Measurements from ENCODE around the gene AHCYL2.

The AHCYL2 gene

GRCh38 chr7:129452589-129453231, 227.9 kb downstream of the AHCYL2 start:
- Mint-ChIP-seq H3K9me3 (ENCODE audit: low read depth) (peaks cover 5% of the 10 kb centered on the region), H3K4me3 (no peak overlapping the region), H3K36me3 (peaks cover 13% of the 10 kb centered on the region), H3K4me1 (ENCODE audit: low read depth) (no peaks in the 10 kb centered on the region), H3K27ac (no peak overlapping the region), H3K27me3 (no peaks in the 10 kb centered on the region)

- peaks cover 5% of the 10 kb centered on the region for H3K9me3 Mint-ChIP-seq (ENCODE audit: low read depth)
- H3K4me3 Mint-ChIP-seq, result no peak overlapping the region
- H3K36me3 Mint-ChIP-seq, result peaks cover 9% of the 10 kb centered on the region
- no peaks in the 10 kb centered on the region for H3K27me3 Mint-ChIP-seq
- no peaks in the 10 kb centered on the region for H3K4me1 Mint-ChIP-seq (ENCODE audit: low read depth)
- H3K27ac Mint-ChIP-seq, result no peak overlapping the region
Observed at GRCh38 chr7:129453510-129454248, 228.8 kb downstream of the AHCYL2 start.

GRCh38 chr7:129454249-129454551, 229.4 kb downstream of the AHCYL2 start:
- H3K4me3 Mint-ChIP-seq, result no peak overlapping the region
- H3K36me3 Mint-ChIP-seq, result peaks cover 5% of the 10 kb centered on the region
- H3K4me1 Mint-ChIP-seq (ENCODE audit: low read depth), result no peaks in the 10 kb centered on the region
- H3K9me3 Mint-ChIP-seq (ENCODE audit: low read depth), result peaks cover under 1% of the 10 kb centered on the region
- H3K27me3 Mint-ChIP-seq, result no peaks in the 10 kb centered on the region
- H3K27ac Mint-ChIP-seq, result no peak overlapping the region

GRCh38 chr7:129456421-129456820, 231.6 kb downstream of the AHCYL2 start:
- Mint-ChIP-seq H3K36me3 (no peaks in the 10 kb centered on the region), H3K27me3 (no peaks in the 10 kb centered on the region), H3K4me1 (ENCODE audit: low read depth) (no peaks in the 10 kb centered on the region)

GRCh38 chr7:129457101-129457500, 232.3 kb downstream of the AHCYL2 start:
- Mint-ChIP-seq H3K27me3 (no peaks in the 10 kb centered on the region), H3K9me3 (ENCODE audit: low read depth) (no peaks in the 10 kb centered on the region), H3K4me3 (no peak overlapping the region), H3K36me3 (no peaks in the 10 kb centered on the region), H3K4me1 (ENCODE audit: low read depth) (no peaks in the 10 kb centered on the region), H3K27ac (no peak overlapping the region)

More at GRCh38 chr7:129456421-129456820, 231.6 kb downstream of the AHCYL2 start:
- no peak overlapping the region for H3K4me3 Mint-ChIP-seq
- H3K27ac Mint-ChIP-seq, result no peak overlapping the region
- H3K9me3 Mint-ChIP-seq (ENCODE audit: low read depth), result no peaks in the 10 kb centered on the region

- H3K27ac Mint-ChIP-seq, result no peak overlapping the region
- H3K36me3 Mint-ChIP-seq, result no peaks in the 10 kb centered on the region
- no peak overlapping the region for H3K4me3 Mint-ChIP-seq
- no peaks in the 10 kb centered on the region for H3K27me3 Mint-ChIP-seq
- no peaks in the 10 kb centered on the region for H3K4me1 Mint-ChIP-seq (ENCODE audit: low read depth)
- H3K9me3 Mint-ChIP-seq (ENCODE audit: low read depth), result no peaks in the 10 kb centered on the region
Observed at GRCh38 chr7:129458171-129458570, 233.3 kb downstream of the AHCYL2 start.

- Mint-ChIP-seq H3K27me3 (no peaks in the 10 kb centered on the region), H3K9me3 (ENCODE audit: low read depth) (no peaks in the 10 kb centered on the region), H3K4me3 (no peak overlapping the region), H3K27ac (no peak overlapping the region), H3K36me3 (no peaks in the 10 kb centered on the region), H3K4me1 (ENCODE audit: low read depth) (no peaks in the 10 kb centered on the region)
Observed at GRCh38 chr7:129461809-129462208, 237.0 kb downstream of the AHCYL2 start.

- H3K4me3 Mint-ChIP-seq, result no peak overlapping the region
- H3K36me3 Mint-ChIP-seq, result no peaks in the 10 kb centered on the region
- no peaks in the 10 kb centered on the region for H3K27me3 Mint-ChIP-seq
- H3K4me1 Mint-ChIP-seq (ENCODE audit: low read depth), result no peaks in the 10 kb centered on the region
- H3K9me3 Mint-ChIP-seq (ENCODE audit: low read depth), result no peaks in the 10 kb centered on the region
- no peak overlapping the region for H3K27ac Mint-ChIP-seq
Observed at GRCh38 chr7:129462420-129462819, 237.6 kb downstream of the AHCYL2 start.

- Mint-ChIP-seq H3K9me3 (ENCODE audit: low read depth) (no peaks in the 10 kb centered on the region), H3K36me3 (no peaks in the 10 kb centered on the region), H3K4me1 (ENCODE audit: low read depth) (no peaks in the 10 kb centered on the region), H3K27me3 (no peaks in the 10 kb centered on the region), H3K27ac (no peak overlapping the region), H3K4me3 (no peak overlapping the region)
Observed at GRCh38 chr7:129464194-129464593, 239.4 kb downstream of the AHCYL2 start.

- Mint-ChIP-seq H3K4me1 (ENCODE audit: low read depth) (no peaks in the 10 kb centered on the region), H3K36me3 (no peaks in the 10 kb centered on the region), H3K4me3 (no peak overlapping the region), H3K27ac (no peak overlapping the region), H3K9me3 (ENCODE audit: low read depth) (no peaks in the 10 kb centered on the region), H3K27me3 (no peaks in the 10 kb centered on the region)
Observed at GRCh38 chr7:129465080-129465479, 240.2 kb downstream of the AHCYL2 start.

GRCh38 chr7:129466796-129467195, 242.0 kb downstream of the AHCYL2 start:
- no peaks in the 10 kb centered on the region for H3K27me3 Mint-ChIP-seq
- no peaks in the 10 kb centered on the region for H3K9me3 Mint-ChIP-seq (ENCODE audit: low read depth)
- no peaks in the 10 kb centered on the region for H3K36me3 Mint-ChIP-seq
- H3K4me1 Mint-ChIP-seq (ENCODE audit: low read depth), result no peaks in the 10 kb centered on the region
- no peak overlapping the region for H3K27ac Mint-ChIP-seq
- H3K4me3 Mint-ChIP-seq, result no peak overlapping the region

- Mint-ChIP-seq H3K4me1 (ENCODE audit: low read depth) (no peaks in the 10 kb centered on the region), H3K27ac (no peak overlapping the region), H3K4me3 (no peak overlapping the region), H3K27me3 (no peaks in the 10 kb centered on the region), H3K9me3 (ENCODE audit: low read depth) (no peaks in the 10 kb centered on the region), H3K36me3 (no peaks in the 10 kb centered on the region)
Observed at GRCh38 chr7:129468087-129468486, 243.3 kb downstream of the AHCYL2 start.

GRCh38 chr7:129468547-129468946, 243.7 kb downstream of the AHCYL2 start:
- H3K27ac Mint-ChIP-seq, result no peak overlapping the region
- H3K9me3 Mint-ChIP-seq (ENCODE audit: low read depth), result no peaks in the 10 kb centered on the region
- H3K27me3 Mint-ChIP-seq, result no peaks in the 10 kb centered on the region
- H3K4me1 Mint-ChIP-seq (ENCODE audit: low read depth), result no peaks in the 10 kb centered on the region
- H3K36me3 Mint-ChIP-seq, result no peaks in the 10 kb centered on the region
- H3K4me3 Mint-ChIP-seq, result no peak overlapping the region

GRCh38 chr7:129469930-129470329, 245.1 kb downstream of the AHCYL2 start:
- Mint-ChIP-seq H3K4me3 (no peak overlapping the region), H3K4me1 (ENCODE audit: low read depth) (no peaks in the 10 kb centered on the region), H3K27me3 (no peaks in the 10 kb centered on the region), H3K9me3 (ENCODE audit: low read depth) (no peaks in the 10 kb centered on the region), H3K36me3 (no peaks in the 10 kb centered on the region), H3K27ac (no peak overlapping the region)

GRCh38 chr7:129470411-129470810, 245.6 kb downstream of the AHCYL2 start:
- Mint-ChIP-seq H3K9me3 (ENCODE audit: low read depth) (no peaks in the 10 kb centered on the region), H3K4me1 (ENCODE audit: low read depth) (no peaks in the 10 kb centered on the region), H3K36me3 (no peaks in the 10 kb centered on the region), H3K4me3 (no peak overlapping the region), H3K27ac (no peak overlapping the region), H3K27me3 (no peaks in the 10 kb centered on the region)

- Mint-ChIP-seq H3K36me3 (no peaks in the 10 kb centered on the region), H3K9me3 (ENCODE audit: low read depth) (no peaks in the 10 kb centered on the region), H3K27ac (no peak overlapping the region), H3K4me3 (no peak overlapping the region), H3K27me3 (no peaks in the 10 kb centered on the region), H3K4me1 (ENCODE audit: low read depth) (no peaks in the 10 kb centered on the region)
Observed at GRCh38 chr7:129471402-129471827, 246.6 kb downstream of the AHCYL2 start.

Data from activated naive CD8-positive, alpha-beta T cell (primary cell).